GM12878 (cell line): ENCODE data around the gene HRH2. TPM values are rescaled to one million over a fixed set of nuclear protein-coding genes. Genes with fewer than 3 reads are reported as not detected.

Experiments used
- ATAC-seq: fragments of 200-7000 bp; cut with Tn5 transposase; 3 replicates; pipeline ENCODE4 v1.9.1; 2020; ENCODE audit warnings: mild to moderate bottlenecking, moderate library complexity
- BruUV-seq: library from RNA; stranded (reverse); fragments of 400-500 nt; replicated peaks from 2 replicates; lab custom pipeline; 2021; lab: Mats Ljungman, UMichigan
- CTCF ChIA-PET: fragments of 300-600 bp; sonication (Branson Sonifier 250); formaldehyde crosslinking; extraction: SDS; loops from one replicate; lab custom pipeline; 2021; ENCODE audit warnings: inconsistent platforms; lab: Yijun Ruan, JAX
- POLR2A ChIA-PET: fragments of 350-600 bp; formaldehyde crosslinking; extraction: SDS; loops from one replicate; lab custom pipeline; 2021; ENCODE audit warnings: inconsistent platforms; lab: Charles Lee
- RAD21 ChIA-PET: fragments of 300-600 bp; sonication (Branson Sonifier 250); formaldehyde crosslinking; loops from one replicate; lab custom pipeline; 2023; ENCODE audit warnings: antibody characterized with exemption; ENCODE audit not compliant: unreplicated experiment; lab: Charles Lee
- SMC1A ChIA-PET: fragments of 300-600 bp; sonication (Branson Sonifier 250); formaldehyde crosslinking; loops from one replicate; lab custom pipeline; 2023; ENCODE audit not compliant: unreplicated experiment, uncharacterized antibody; lab: Charles Lee
- DNase-seq: peaks from one replicate; pipeline ENCODE4 v3.0.0-alpha.2; 2011; ENCODE audit warnings: low read depth, low spot score
- FAIRE-seq: peaks from 3 replicates; lab custom pipeline; 2011; peaks lifted over from hg19 to GRCh38; lab: Jason Lieb, UNC
- H2AFZ ChIP-seq: 2 replicates; pipeline ENCODE4 v1.6.0; 2011; ENCODE audit warnings: low read depth, low read length, control low read depth; ENCODE audit not compliant: control insufficient read depth
- H3K27ac ChIP-seq: 2 replicates; pipeline ENCODE4 v1.5.1; 2011; ENCODE audit warnings: control low read depth; ENCODE audit not compliant: control insufficient read depth, insufficient read depth
- H3K27me3 ChIP-seq, 2 experiments: replicated peaks in 1 of 2; 2 replicates each; pipeline versions ENCODE4 v1.6.0 to v1.6.1; 2011; ENCODE audit warnings: low read length in 1 of 2; ENCODE audit not compliant: control insufficient read depth in 2 of 2, insufficient read depth in 2 of 2
- H3K36me3 ChIP-seq, 2 experiments: 2 replicates each; pipeline ENCODE4 v1.5.1; 2011; ENCODE audit warnings: low read length in 1 of 2; ENCODE audit not compliant: control insufficient read depth in 2 of 2, insufficient read depth in 2 of 2
- H3K4me1 ChIP-seq: 2 replicates; pipeline ENCODE4 v1.6.1; 2011; ENCODE audit warnings: mild to moderate bottlenecking, low read length, moderate library complexity, mixed read lengths; ENCODE audit not compliant: control insufficient read depth, insufficient read depth
- H3K4me2 ChIP-seq: 2 replicates; pipeline ENCODE4 v1.6.0; 2011; ENCODE audit warnings: control low read depth; ENCODE audit not compliant: control insufficient read depth, insufficient read depth
- H3K4me3 ChIP-seq: fragments of 200-600 bp; sonication (generic); 2 replicates; pipeline ENCODE4 v1.5.1; 2016
- H3K79me2 ChIP-seq: 2 replicates; pipeline ENCODE4 v1.6.0; 2011; ENCODE audit warnings: low read length; ENCODE audit not compliant: control insufficient read depth, insufficient read depth
- H3K9ac ChIP-seq: 2 replicates; pipeline ENCODE4 v1.8.0; 2011; ENCODE audit warnings: low read length, control low read depth, mixed read lengths; ENCODE audit not compliant: control insufficient read depth, insufficient read depth
- H3K9me3 ChIP-seq: replicated peaks from 3 replicates; pipeline ENCODE4 v1.5.1; 2011; ENCODE audit warnings: mild to moderate bottlenecking, low read length; ENCODE audit not compliant: control insufficient read depth, insufficient read depth
- H4K20me1 ChIP-seq: 2 replicates; pipeline ENCODE4 v1.6.0; 2011; ENCODE audit not compliant: control insufficient read depth, insufficient read depth
- BCLAF1 ChIP-seq: fragments of 450-650 bp; IDR thresholded peaks from 2 replicates; pipeline ENCODE4 v1.6.1; 2017; ENCODE audit warnings: antibody characterized with exemption, mild to moderate bottlenecking, moderate library complexity
- CBX3 ChIP-seq: fragments of 200-600 bp; sonication (generic); IDR thresholded peaks from 2 replicates; pipeline ENCODE4 v1.6.1; 2016; ENCODE audit warnings: low read depth, borderline replicate concordance
- CREB1 ChIP-seq: IDR thresholded peaks from 2 replicates; pipeline ENCODE4 v1.6.1; 2012; ENCODE audit warnings: low read depth, mild to moderate bottlenecking, inconsistent platforms
- FOXK2 ChIP-seq: fragments of 450-650 bp; IDR thresholded peaks from 2 replicates; pipeline ENCODE4 v1.6.1; 2017; ENCODE audit warnings: mild to moderate bottlenecking, moderate library complexity
- KLF5 ChIP-seq: fragments of 450-650 bp; IDR thresholded peaks from 2 replicates; pipeline ENCODE4 v1.6.1; 2014; ENCODE audit warnings: mild to moderate bottlenecking; ENCODE audit not compliant: partially characterized antibody
- LARP7 ChIP-seq: fragments of 450-650 bp; IDR thresholded peaks from 2 replicates; pipeline ENCODE4 v1.6.1; 2017; ENCODE audit warnings: mild to moderate bottlenecking
- MXI1 ChIP-seq: fragments of 150-350 bp; IDR thresholded peaks from 2 replicates; pipeline ENCODE4 v1.6.1; 2011; ENCODE audit warnings: low read depth, mild to moderate bottlenecking, inconsistent platforms, low read length, improper control_type of control experiment
- POLR2A ChIP-seq: IDR thresholded peaks from 2 replicates; pipeline ENCODE4 v1.6.1; 2011; ENCODE audit warnings: low read depth, mild to moderate bottlenecking, low read length
- POLR2AphosphoS5 ChIP-seq: IDR thresholded peaks from 2 replicates; pipeline ENCODE4 v1.6.1; 2011; ENCODE audit warnings: mild to moderate bottlenecking, low read length, inconsistent platforms
- SMAD5 ChIP-seq: IDR thresholded peaks from 2 replicates; pipeline ENCODE4 v1.6.1; 2016; ENCODE audit warnings: antibody characterized with exemption, low read depth
- WRNIP1 ChIP-seq: IDR thresholded peaks from 2 replicates; pipeline ENCODE4 v1.6.1; 2011; ENCODE audit warnings: low read depth, low read length, improper control_type of control experiment, borderline replicate concordance
- YY1 ChIP-seq: IDR thresholded peaks from 2 replicates; pipeline ENCODE4 v1.6.1; 2011; ENCODE audit warnings: low read depth, mild to moderate bottlenecking, low read length
- ZBTB33 ChIP-seq: fragments of 450-650 bp; IDR thresholded peaks from 2 replicates; pipeline ENCODE4 v1.6.1; 2017; ENCODE audit warnings: mild to moderate bottlenecking
- ZNF384 ChIP-seq: IDR thresholded peaks from 2 replicates; pipeline ENCODE4 v1.6.1; 2012; ENCODE audit warnings: low read depth, mild to moderate bottlenecking, low read length, improper control_type of control experiment, borderline replicate concordance
- WGBS: methylation state at CpG from one replicate; pipeline ENCODE4 v1.1.6; 2016; ENCODE audit warnings: low lambda C conversion rate; ENCODE audit not compliant: insufficient replicate concordance, insufficient coverage; ENCODE audit errors: missing lambda C conversion rate; 5-methylcytosine and 5-hydroxymethylcytosine counted together
- in situ Hi-C: fragments of 300-500 bp; cut with MboI; formaldehyde crosslinking; loops from 9 replicates; pipeline ENCODE4 v1.14.3; 2018; ENCODE audit warnings: mixed read lengths
- intact Hi-C: fragments of 100-400 bp; cut with micrococcal nuclease; formaldehyde crosslinking; loops from one replicate; pipeline ENCODE4 v1.14.2; 2022; ENCODE audit not compliant: unreplicated experiment
- polyA plus RNA-seq, 11 experiments: library from polyadenylated mRNA; depleted of rRNA in 4 of 11; unstranded in 6 of 11; stranded (reverse) in 5 of 11; fragments of >200 nt; fragmentation: Nextera tagmentation in 4 of 11; fragmentation: Illumina TruSeq in 1 of 11; extraction: Ambion mirVana in 4 of 11; extraction: Trizol in 1 of 11; gene quantifications; 1 replicate in 1 of 11; 2 replicates in 10 of 11; pipeline versions ENCODE4 v1.2.1 to v1.2.3, GENCODE V29; 2011 to 2016; ENCODE audit warnings: inconsistent platforms in 2 of 11, missing spikeins in 2 of 11, low read depth in 1 of 11
- total RNA-seq, 4 experiments: library from RNA; depleted of rRNA in 3 of 4; stranded (reverse); fragments of >200 nt in 3 of 4; fragmentation: Illumina TruSeq in 1 of 4; extraction: Trizol in 1 of 4; gene quantifications; 2 replicates each; pipeline versions ENCODE4 v1.2.1 to v1.2.3, GENCODE V29; 2013 to 2021

The HRH2 gene
- total and polyA plus RNA-seq, 10 of the 15 experiments (the other 5 are each of a cell fraction or from before 2014, with no cell fraction given): 0.01 to 0.05 (median 0.03) TPM; not detected in 7

GRCh38 chr5:175629793-175630192 is 28.1 kb upstream of the HRH2 start:
- H3K4me1 ChIP-seq: no peaks in the 10 kb centered on the region
- ATAC-seq (no peak), DNase-seq (no peak), FAIRE-seq (no peak)
- H3K9me3 ChIP-seq: no peaks in the 10 kb centered on the region; the same call in 2 of the 3 replicates
- in situ Hi-C loops: no loop called here
- ChIA-PET POLR2A (no interaction called here), CTCF (no interaction called here), RAD21 (no interaction called here), SMC1A (no interaction called here)
- H3K36me3 ChIP-seq: no peaks in the 10 kb centered on the region
- intact Hi-C loops: no loop called here
- no peak overlapping the region for H3K4me3 ChIP-seq
- no peak overlapping the region for H3K9ac ChIP-seq
- no peaks in the 10 kb centered on the region for H3K79me2 ChIP-seq
- no peak overlapping the region for H3K27ac ChIP-seq
- H3K27me3 ChIP-seq: no peaks in the 10 kb centered on the region; a peak in 1 of 4 replicates
- no TSS peak for BruUV-seq
- no peak overlapping the region for H2AFZ ChIP-seq
- H4K20me1 ChIP-seq: no peaks in the 10 kb centered on the region
- WGBS: 45% methylated on average over 1 of the region's 1 CpG
- no peak overlapping the region for H3K4me2 ChIP-seq
- TF ChIP-seq YY1 (peak; percentile 26; the same call in 1 of the 2 replicates), ZNF384 (no peak)

GRCh38 chr5:175635854-175636584 is 21.9 kb upstream of the HRH2 start:
- intact Hi-C loops: no loop called here
- no TSS peak for BruUV-seq
- SMC1A ChIA-PET: no interaction called here
- no peak for TF ChIP-seq LARP7
- TF ChIP-seq WRNIP1: no peak
- TF ChIP-seq CBX3: no peak
- TF ChIP-seq FOXK2: no peak
- TF ChIP-seq KLF5: no peak
- no peak for TF ChIP-seq POLR2A
- no peak for TF ChIP-seq MXI1
- TF ChIP-seq POLR2AphosphoS5: no peak
- TF ChIP-seq CREB1: no peak
- no peak for TF ChIP-seq BCLAF1
- no peak for TF ChIP-seq SMAD5
- no peak for TF ChIP-seq ZBTB33

More at GRCh38 chr5:175635854-175636584, 21.9 kb upstream of the HRH2 start:
- Histone ChIP-seq H4K20me1 (no peaks in the 10 kb centered on the region), H3K9me3 (no peaks in the 10 kb centered on the region), H3K4me2 (no peak overlapping the region), H3K9ac (no peak overlapping the region), H3K4me3 (no peak overlapping the region), H2AFZ (no peak overlapping the region), H3K27me3 (no peaks in the 10 kb centered on the region; a peak in 1 of 4 replicates), H3K27ac (no peak overlapping the region), H3K4me1 (no peaks in the 10 kb centered on the region), H3K79me2 (no peaks in the 10 kb centered on the region), H3K36me3 (no peaks in the 10 kb centered on the region)
- POLR2A ChIA-PET: no interaction called here
- CTCF ChIA-PET: no interaction called here
- RAD21 ChIA-PET: no interaction called here
- FAIRE-seq (no peak), ATAC-seq (no peak), DNase-seq (no peak)
- in situ Hi-C loops: no loop called here
- WGBS: 18% methylated on average over 5 of the region's 7 CpGs
